Left kidney (tissue), 2 donors: Measurements from ENCODE around the gene VARS1. TPM values are rescaled to one million over a fixed set of nuclear protein-coding genes. Genes with fewer than 3 reads are reported as not detected.
"Not testable (repeated sequence)": the region's sequence is repeated elsewhere in the genome, so short reads cannot be mapped to it uniquely, and the experiment has no call there.

Experiments used
- DNase-seq: peaks from one replicate; pipeline ENCODE4 v3.0.0-alpha.2; 2013
- polyA plus RNA-seq: library from polyadenylated mRNA; unstranded; fragments of 120-200 nt; gene quantifications from one replicate; pipeline ENCODE4 v1.2.1, GENCODE V29; 2013; ENCODE audit not compliant: insufficient read length

Gene VARS1
- polyA plus RNA-seq, 1 donor, result 69.7 TPM

DNA sequence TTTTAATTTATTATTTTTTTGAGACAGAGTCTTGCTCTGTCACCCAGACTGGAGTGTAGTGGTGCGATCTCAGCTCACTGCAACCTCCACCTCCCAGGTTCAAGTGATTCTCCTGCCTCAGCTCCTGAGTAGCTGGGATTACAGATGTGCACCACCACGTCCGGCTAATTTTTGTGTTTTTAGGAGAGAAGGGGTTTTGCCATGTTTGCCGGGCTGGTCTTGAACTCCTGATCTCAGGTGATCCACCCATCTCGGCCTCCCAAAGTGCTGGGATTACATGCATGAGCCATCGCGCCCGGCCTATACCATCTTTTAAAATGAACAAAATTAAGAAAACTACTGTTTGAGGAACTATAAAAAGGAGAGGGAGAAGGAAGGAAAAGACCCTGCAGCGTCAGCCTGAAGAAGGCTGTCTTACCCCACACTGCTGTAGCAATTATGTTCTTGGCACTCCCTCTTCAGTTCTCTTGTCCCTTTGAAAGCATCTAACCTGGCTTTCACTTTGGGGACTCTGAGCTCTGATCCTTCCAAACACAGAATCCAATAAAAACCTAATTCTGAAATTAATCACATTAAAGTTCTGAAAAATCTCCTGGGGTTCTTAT, 28.1 kb upstream of the VARS1 start:
- not testable (repeated sequence) for DNase-seq

DNA sequence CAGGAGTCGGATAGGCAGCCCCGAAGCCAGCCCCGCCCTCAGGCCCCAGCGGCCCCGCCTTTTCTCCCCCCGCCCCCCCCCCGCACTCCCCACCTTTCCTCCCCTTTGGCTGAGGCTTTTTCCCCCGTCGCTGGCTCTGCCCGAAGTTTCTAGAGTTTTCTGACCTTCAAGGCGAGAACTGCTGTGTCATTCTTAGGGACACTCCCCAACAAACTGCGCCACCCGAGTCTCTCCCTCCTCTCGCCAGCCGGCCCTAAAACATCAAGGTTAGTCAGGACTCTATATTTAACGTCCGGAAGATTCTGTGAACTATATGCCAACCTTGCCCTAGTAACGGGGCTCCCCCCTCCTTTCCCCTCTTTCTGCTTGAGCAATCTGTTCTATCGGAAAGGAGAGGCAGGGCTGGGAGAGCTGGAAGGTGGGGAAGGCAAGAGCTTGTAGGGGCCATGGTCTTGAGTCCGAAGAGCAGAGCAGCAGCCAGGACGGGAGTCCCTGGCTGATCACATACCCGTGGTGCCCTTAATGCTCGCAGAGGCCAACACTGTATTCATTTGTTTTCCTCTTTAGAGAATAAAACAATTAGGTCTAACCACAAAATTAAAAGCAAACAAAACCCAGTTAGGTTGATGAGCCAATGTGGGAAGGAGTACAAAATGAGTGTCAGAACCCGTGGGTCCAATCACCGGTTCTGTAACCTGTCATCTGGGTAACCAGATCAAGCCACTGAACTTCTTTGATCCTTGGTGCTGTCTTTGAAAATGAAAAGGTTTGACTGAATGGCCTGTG, 26.7 kb upstream of the VARS1 start:
- peak; percentile 80 for DNase-seq

DNA sequence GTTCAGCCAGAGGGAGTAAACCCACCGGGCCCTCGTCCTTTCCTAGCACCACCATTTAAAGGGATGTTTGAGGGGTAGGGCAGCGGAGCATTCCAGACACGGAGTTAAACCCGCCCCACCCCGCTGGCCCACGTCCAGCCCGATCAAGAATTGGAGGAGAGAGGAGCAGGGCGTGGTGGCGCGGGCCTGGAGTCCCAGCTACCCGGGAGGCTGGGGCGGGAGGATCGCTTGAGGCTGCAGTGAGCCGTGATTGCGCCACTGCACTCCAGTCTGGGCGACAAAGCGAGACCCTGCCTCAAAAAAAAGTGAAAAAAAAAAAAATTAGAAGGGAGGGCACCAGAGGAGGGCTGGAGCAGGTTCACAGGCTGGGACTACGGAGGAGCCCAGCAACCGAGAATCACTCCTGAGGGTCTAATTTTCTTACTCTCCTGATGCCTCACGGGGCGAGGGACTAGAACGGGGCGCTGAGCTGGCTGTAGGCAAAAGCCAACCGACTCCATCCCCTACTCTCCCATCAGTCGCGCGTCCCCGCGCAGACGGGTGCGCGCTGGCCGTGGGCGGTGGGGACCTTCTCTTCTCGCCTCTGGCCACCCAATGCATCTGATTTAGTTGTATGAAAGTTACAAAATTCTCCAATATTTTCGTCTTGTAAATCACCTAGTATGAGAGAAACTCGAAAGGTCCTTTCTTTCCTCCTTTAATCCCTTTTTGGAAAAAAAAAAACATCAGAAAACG, 25.9 kb upstream of the VARS1 start:
- DNase-seq, result no peak

DNA sequence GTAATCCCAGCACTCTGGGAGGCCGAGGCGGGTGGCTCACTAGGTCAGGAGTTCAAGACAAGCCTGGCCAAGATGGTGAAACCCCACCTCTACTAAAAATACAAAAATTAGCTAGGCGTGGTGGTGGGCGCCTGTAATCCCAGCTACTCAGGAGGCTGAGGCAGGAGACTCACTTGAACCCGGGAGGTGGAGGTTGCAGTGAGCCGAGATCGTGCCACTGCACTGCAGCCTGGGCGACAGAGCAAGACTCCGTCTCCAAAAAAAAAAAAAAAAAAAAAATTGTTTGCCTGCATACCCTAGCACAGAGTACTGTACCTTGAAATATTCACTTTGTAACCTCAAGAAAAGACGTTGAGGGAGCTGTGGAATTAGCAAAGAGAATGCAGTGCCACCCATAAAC, 24.8 kb upstream of the VARS1 start:
- not testable (repeated sequence) for DNase-seq

DNA sequence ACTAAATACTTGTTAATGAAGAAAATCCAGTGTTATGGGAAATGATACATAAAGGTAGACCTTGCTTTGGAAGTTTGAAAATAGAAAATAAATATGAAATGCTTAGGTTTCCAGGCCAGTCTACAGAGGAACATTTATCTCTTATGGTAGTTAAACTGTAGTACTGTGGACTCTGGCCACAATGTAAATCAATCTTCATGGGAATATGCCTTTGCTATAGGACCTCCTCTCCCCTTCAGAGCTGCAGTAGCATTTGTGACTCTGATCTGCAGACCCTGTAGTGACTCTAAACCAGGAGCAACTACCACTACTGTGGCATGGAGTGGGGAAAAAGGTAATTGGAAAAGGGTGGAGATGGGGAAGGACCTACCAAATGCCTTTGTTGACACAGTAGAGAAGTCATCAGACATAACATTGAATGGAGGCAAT, 24.3 kb upstream of the VARS1 start:
- DNase-seq, result no peak

DNA sequence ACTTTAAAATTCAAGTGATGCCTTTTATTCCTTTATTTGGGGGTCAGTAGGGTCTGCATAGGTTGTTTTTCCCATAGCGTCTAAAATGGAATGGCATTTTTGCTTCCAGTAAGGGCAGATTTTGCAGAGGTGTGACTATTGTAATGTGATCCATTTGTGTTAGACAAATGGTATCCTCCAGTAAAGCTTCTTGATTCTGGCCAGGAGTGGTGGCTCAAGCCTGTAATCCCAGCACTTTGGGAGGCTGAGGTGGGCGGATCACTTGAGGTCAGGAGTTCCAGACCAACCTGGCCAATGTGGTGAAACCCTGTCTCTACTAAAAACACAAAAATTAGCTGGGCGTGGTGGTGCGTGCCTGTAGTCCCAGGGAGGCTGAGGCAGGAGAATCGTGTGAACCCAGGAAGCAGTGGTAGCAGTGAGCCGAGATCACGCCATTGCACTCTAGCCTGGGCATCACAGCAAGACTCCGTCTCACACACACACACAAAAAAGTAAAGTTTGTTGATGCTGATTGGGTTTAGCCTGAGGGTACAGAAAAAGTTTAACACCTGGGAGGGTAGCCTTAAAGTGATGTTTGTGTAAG, 22.5 kb upstream of the VARS1 start:
- not testable (repeated sequence) for DNase-seq

DNA sequence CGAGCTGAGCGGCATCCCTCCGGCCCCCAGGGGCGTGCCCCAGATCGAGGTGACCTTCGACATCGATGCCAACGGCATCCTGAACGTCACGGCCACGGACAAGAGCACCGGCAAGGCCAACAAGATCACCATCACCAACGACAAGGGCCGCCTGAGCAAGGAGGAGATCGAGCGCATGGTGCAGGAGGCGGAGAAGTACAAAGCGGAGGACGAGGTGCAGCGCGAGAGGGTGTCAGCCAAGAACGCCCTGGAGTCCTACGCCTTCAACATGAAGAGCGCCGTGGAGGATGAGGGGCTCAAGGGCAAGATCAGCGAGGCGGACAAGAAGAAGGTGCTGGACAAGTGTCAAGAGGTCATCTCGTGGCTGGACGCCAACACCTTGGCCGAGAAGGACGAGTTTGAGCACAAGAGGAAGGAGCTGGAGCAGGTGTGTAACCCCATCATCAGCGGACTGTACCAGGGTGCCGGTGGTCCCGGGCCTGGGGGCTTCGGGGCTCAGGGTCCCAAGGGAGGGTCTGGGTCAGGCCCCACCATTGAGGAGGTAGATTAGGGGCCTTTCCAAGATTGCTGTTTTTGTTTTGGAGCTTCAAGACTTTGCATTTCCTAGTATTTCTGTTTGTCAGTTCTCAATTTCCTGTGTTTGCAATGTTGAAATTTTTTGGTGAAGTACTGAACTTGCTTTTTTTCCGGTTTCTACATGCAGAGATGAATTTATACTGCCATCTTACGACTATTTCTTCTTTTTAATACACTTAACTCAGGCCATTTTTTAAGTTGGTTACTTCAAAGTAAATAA, 21.8 kb upstream of the VARS1 start:
- not testable (repeated sequence) for DNase-seq

DNA sequence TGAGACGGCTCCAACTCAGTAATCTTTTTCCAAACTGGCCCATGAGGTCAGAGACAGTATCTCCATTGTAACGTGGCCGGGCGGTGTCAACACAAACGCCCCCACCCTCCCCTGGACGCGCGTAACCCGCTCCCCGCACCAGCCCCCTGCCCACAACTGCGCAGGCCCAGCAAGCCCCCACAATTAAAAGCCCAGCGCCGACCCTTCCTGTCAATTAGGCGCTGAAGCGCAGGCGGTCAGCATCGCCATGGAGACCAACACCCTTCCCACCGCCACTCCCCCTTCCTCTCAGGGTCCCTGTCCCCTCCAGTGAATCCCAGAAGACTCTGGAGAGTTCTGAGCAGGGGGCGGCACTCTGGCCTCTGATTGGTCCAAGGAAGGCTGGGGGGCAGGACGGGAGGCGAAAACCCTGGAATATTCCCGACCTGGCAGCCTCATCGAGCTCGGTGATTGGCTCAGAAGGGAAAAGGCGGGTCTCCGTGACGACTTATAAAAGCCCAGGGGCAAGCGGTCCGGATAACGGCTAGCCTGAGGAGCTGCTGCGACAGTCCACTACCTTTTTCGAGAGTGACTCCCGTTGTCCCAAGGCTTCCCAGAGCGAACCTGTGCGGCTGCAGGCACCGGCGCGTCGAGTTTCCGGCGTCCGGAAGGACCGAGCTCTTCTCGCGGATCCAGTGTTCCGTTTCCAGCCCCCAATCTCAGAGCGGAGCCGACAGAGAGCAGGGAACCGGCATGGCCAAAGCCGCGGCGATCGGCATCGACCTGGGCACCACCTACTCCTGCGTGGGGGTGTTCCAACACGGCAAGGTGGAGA, 19.7 kb upstream of the VARS1 start, which contains the start of the genes HSPA1A and HSPA1L:
TSS of gene HSPA1A (plus strand) at position 519 of the 814 bp plus-strand sequence. CDS start at position 733, 214 bp downstream.
TSS of gene HSPA1L (minus strand) at position 259 of the 814 bp plus-strand sequence. CDS start 3,311 bp downstream, outside the sequence.
- peak; percentile 97 for DNase-seq

DNA sequence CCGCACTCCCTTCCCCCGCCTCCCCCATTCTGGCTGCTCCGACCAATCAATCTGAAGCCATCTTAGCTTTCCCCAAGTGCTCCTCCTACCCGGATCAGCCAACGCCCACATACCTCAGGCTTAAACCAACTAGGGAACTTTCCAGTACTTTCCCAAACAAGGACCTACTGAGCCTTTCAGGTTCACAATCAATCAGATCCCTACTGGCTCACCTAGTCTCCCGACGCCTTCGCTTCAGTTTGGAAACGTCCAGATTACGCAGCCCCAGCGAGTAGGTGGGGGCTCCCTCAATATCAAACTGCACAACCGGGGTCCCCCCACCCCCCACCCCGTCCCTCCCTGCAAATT, 19.1 kb upstream of the VARS1 start:
- peak; percentile 96 for DNase-seq

DNA sequence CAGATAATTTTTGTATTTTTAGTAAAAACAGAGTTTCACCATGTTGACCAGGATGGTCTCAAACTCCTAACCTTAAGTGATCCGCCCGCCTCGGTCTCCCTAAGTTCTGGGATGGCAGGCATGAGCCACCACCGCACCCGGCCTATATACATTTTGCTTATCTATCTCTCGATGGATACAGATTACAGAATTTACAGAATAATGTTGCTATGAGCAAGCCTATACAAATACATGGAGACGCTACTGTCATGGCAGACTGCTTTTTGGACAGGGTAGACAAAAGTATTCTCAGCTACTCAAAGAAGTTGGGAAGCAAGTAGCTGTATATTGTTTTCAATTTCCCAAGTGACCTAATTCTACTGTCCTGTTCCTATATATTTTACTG, 17.9 kb upstream of the VARS1 start:
- DNase-seq, result no peak

DNA sequence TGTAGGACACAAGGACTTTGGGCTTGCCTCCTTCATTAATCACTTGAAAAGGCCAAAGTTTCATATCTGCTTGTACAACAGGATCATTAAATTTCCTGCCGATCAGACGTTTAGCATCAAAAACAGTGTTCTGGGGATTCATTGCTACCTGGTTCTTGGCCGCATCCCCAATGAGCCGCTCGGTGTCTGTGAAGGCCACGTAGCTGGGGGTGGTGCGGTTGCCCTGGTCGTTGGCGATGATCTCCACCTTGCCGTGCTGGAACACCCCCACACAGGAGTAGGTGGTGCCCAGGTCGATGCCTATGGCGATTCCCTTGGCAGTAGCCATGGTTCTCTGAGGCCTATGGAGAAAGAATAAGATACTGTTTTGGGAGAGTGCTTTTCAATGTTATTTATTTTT, 16.1 kb upstream of the VARS1 start:
- DNase-seq, result no peak

DNA sequence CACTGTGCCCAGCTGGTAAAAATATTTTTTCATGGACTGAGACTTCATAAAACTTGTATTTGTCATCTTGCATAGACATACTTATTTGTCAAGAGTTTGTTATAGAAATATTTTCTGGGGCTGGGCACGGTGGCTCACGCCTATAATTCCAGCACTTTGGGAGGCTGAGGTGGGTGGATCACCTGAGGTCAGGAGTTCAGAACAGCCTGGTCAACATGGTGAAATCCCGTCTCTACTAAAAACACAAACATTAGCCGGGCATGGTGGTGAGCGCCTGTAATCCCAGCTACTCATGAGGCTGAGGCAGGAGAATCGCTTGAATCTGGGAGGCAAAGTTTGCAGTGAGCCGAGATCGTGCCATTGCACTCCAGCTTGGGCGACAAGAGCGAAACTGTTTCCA, 13.0 kb upstream of the VARS1 start:
- DNase-seq, result not testable (repeated sequence)

DNA sequence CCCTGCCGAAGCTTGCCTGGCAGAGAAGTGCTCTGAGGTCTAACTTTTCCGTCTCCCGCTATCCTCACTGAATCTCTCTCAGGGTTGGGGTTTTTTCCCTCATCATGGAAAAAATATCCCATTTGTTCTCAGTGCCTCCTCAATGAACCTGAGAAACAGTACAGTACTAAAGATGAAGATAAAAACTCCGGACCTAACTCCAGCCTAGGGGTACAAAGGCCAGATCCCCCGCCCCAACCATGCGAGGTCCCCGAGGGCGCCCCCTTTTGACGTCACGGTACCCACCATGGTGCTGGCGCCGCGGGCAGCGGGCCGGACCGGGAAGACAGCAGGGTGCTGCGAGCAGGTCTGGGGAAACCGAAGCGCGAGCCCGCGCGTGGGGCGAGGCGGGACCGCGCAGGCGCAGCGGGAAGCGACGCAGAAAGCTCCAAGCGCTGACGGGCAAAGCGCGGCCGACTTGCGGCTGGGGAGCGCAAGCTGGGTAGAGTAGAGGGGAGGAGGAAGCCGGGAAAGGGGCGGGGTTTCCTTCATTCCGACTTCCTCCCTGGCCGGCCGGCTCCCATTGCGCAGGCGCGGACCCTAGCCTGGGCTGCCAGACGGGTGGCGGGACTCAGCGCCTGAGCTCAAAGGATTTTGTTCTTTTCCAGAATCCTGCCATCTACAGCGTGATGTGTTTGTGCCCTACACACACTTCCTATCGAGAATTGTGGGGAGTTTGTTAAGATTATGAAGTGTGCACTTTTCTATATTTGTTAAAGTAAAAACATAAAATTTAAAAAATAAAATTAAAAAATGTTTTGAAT, 11.1 kb upstream of the VARS1 start, which contains the start of gene LSM2:
TSS of gene LSM2 (minus strand) at position 497 of the 803 bp plus-strand sequence. CDS start at position 288, 209 bp downstream.
- DNase-seq, result peak; percentile 97

DNA sequence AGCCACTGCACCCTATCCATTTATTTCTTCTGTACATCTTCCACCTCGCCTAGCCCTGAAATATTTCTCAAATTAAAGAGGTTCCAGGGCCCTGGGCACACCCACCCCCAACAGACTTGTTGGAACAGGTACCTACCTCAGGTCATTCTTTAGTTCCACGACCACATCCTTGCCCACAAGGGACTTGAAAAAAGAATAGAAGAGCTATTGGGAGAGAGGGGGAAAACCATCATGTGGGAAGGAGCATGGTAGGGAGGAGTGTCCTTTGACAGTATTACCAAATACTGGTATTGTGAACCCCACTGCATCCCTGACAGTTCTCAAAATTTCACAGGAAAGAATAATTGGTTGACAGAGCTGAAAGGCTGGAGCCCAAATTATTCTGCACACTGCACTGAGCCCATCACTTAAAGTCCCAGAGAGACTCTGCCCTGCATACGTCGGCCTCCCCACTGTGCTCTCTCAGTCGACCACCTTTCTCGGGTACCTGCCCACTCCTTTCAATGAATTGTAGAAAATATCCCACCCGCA, 10.5 kb upstream of the VARS1 start:
- DNase-seq, result no peak

DNA sequence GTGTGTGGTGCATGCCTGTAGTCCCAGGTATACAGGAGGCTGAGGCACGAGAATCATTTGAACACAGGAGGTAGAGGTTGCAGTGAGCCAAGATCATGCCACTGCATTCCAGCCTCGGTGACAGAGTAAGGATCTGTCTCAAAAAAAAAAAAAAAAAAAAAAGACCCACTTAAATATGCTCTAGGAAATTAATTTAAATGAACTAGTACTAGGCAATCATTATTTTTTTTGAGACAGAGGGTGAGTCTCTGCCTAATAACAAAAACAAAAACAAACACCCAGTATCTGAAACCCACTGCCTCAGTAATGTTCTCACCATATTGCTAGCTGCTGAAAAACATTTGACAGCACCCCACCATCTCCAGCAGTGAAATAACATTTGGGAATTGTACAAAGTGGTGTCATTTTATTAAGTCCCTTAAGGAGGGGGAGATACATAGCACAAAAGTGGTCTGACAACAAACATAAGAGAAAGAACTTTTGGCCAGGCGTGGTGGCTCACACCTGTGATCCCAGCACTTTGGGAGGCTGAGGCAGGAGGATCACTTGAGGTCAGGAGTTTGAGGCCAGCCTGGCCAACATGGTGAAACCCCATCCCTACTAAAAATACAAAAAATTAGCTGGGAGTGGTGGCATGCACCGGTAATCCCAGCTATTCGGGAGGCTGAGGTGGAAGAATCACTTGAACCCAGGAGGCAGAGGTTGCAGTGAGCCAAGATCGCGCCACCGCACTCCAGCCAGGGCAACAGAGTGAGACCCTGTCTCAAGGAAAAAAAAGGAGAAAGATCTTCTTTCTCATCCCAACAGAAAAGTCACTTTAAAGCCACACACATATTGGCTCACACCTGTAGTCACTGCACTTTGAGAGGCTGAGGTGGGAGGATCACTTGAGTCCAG, 5.7 kb upstream of the VARS1 start:
- DNase-seq, result not testable (repeated sequence)

DNA sequence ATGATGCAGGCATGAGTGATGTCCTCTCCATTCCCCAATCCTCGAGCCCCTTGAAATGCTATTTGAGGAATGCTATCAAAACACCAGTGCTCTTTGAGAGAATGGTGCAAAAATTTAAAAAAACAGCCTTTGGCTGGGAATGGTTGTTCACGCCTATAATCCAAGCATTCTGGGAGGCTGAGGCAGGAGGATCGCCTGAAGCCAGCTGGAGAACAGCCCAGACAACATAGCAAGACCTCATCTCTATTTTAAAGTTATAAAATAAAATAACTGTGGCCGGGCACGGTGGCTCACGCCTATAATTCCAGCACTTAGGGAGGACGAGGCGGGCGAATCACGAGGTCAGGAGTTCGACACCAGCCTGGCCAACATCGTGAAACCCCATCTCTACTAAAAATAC, 4.2 kb upstream of the VARS1 start:
- DNase-seq, result no peak

DNA sequence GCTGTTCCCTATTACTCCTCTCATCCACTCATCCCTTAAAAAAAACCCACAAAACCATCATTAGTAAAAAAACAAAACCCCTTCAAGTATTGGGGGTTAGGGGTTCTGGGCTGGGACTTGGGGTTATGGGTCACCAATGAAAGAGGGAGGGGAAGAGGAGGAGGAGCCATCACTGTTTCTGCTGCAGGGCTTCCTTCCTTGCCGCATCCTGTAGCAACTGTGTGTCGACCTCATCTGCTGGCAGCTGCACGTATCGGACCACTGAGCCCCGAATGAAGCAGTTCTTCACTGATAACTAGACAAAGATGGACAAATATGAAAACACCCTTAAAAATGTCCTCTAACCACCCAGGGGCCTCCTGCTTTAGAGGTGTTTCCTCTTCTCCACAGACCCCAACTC, 2.0 kb upstream of the VARS1 start:
- DNase-seq, result no peak

DNA sequence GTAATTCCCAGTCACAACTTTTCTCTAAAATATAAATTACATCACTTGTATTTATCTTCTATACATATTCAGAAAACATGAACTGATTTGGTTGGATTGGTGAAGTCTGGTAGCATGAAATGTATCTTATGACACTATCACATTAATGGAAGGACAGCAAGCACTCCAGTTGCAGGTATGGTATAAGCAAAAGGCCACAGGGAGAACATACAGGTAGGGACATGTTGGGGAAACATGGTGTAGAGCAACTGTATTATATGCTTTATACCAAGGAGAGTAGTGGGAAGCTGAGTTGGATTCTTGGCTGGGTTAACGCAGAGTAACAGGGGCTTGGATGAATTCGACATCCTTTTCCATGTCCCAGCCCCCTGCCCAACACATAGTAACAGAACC, 1.4 kb upstream of the VARS1 start:
- no peak for DNase-seq
